Smooth muscle cell (in vitro differentiated cells): ENCODE data around the gene DMPK. TPM values are rescaled to one million over a fixed set of nuclear protein-coding genes. Genes with fewer than 3 reads are reported as not detected.

Experiments used
- DNase-seq: peaks from one replicate; lab custom pipeline; 2025; ENCODE audit not compliant: unreplicated experiment; lab: John Stamatoyannopoulos, UW
- H2AFZ ChIP-seq: fragments of 200-600 bp; sonication (generic); 2 replicates; pipeline ENCODE4 v1.6.0; 2016; ENCODE audit warnings: antibody characterized with exemption, low read depth, mild to moderate bottlenecking
- H3F3A ChIP-seq: fragments of 200-600 bp; sonication (generic); 2 replicates; pipeline ENCODE4 v1.6.0; 2017; ENCODE audit warnings: antibody characterized with exemption, low read depth
- H3K27ac ChIP-seq: fragments of 200-600 bp; sonication (generic); 2 replicates; pipeline ENCODE4 v1.5.1; 2016; ENCODE audit warnings: low read depth, mild to moderate bottlenecking
- H3K27me3 ChIP-seq: fragments of 200-600 bp; sonication (generic); 2 replicates; pipeline ENCODE4 v1.6.1; 2016; ENCODE audit warnings: low read depth, mild to moderate bottlenecking
- H3K36me3 ChIP-seq: fragments of 200-600 bp; sonication (generic); 2 replicates; pipeline ENCODE4 v1.5.1; 2016; ENCODE audit warnings: low read depth
- H3K4me1 ChIP-seq: fragments of 200-600 bp; sonication (generic); 2 replicates; pipeline ENCODE4 v1.5.1; 2016; ENCODE audit warnings: low read depth
- H3K4me2 ChIP-seq: fragments of 200-600 bp; sonication (generic); 2 replicates; pipeline ENCODE4 v1.6.0; 2016; ENCODE audit warnings: mild to moderate bottlenecking
- H3K4me3 ChIP-seq: fragments of 200-600 bp; sonication (generic); 2 replicates; pipeline ENCODE4 v1.5.1; 2016; ENCODE audit warnings: mild to moderate bottlenecking
- H3K79me2 ChIP-seq: fragments of 200-600 bp; sonication (generic); 2 replicates; pipeline ENCODE4 v1.6.0; 2016; ENCODE audit warnings: low read depth, mild to moderate bottlenecking
- H3K9ac ChIP-seq: fragments of 200-600 bp; sonication (generic); 2 replicates; pipeline ENCODE4 v1.6.0; 2016; ENCODE audit warnings: low read depth
- H3K9me3 ChIP-seq: fragments of 200-600 bp; sonication (generic); replicated peaks from 2 replicates; pipeline ENCODE4 v1.5.1; 2016; ENCODE audit warnings: low read depth
- H4K20me1 ChIP-seq: fragments of 200-600 bp; sonication (generic); 2 replicates; pipeline ENCODE4 v1.6.0; 2016; ENCODE audit warnings: low read depth
- WGBS: methylation state at CpG from one replicate; pipeline ENCODE4 v1.1.7; 2016; ENCODE audit warnings: low lambda C conversion rate; 5-methylcytosine and 5-hydroxymethylcytosine counted together
- polyA plus RNA-seq: library from polyadenylated mRNA; unstranded; fragments of >200 nt; fragmentation: Nextera tagmentation; extraction: Ambion mirVana; gene quantifications from 2 replicates; pipeline ENCODE4 v1.2.1, GENCODE V29; 2016
- total RNA-seq: library from RNA; depleted of rRNA; stranded (reverse); fragments of >200 nt; gene quantifications from 2 replicates; pipeline ENCODE4 v1.2.3, GENCODE V29; 2014
- TF ChIP-seq, protein P1 (sequence below): fragments of 200-600 bp; sonication (generic); IDR thresholded peaks from 2 replicates; pipeline ENCODE4 v1.5.1; 2017; ENCODE audit warnings: borderline replicate concordance, mild to moderate bottlenecking, antibody characterized with exemption; ENCODE audit not compliant: insufficient read depth, poor library complexity, severe bottlenecking

The DMPK gene
- total and polyA plus RNA-seq, 2 experiments from 2014 or later = 23.6 to 32.7 TPM

DNA sequence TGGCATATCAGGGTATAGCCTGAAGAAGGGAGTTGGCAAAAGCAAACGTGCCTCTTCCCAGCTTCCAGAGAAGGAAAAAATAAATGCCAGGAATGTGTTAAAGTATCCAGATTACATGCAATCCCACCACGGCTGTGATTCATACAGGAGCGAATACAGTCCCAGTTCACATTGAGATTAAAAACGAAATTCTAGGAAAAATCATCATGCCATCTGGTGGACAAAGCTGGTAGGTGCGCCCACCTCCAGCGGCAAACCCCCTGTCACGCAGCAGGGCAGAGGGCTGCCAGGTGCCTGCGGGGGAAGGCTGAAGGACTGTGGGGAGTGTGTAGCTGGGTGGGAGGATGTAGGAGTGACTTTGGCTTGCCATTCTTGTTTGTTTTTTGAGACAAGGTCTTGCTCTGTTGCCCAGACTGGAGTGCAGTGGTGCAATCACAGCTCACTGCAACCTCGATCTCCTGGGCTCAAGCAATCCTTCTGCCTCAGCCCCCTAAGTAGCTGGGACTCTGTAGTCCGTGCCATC is 16.8 kb upstream of the DMPK start:
- Histone ChIP-seq H3K79me2 (no peaks in the 10 kb centered on the region), H3K27ac (peak overlapping the region; percentile 36), H3F3A (peaks cover 9% of the 10 kb centered on the region), H3K4me3 (no peak overlapping the region), H4K20me1 (no peaks in the 10 kb centered on the region), H3K4me2 (peak overlapping the region; percentile 56), H2AFZ (no peak overlapping the region), H3K9ac (no peak overlapping the region), H3K9me3 (no peaks in the 10 kb centered on the region), H3K4me1 (peaks cover 7% of the 10 kb centered on the region), H3K27me3 (no peaks in the 10 kb centered on the region), H3K36me3 (no peaks in the 10 kb centered on the region)
- WGBS = 20% methylated on average over 10 of the region's 10 CpGs
- TF ChIP-seq, protein P1, sequence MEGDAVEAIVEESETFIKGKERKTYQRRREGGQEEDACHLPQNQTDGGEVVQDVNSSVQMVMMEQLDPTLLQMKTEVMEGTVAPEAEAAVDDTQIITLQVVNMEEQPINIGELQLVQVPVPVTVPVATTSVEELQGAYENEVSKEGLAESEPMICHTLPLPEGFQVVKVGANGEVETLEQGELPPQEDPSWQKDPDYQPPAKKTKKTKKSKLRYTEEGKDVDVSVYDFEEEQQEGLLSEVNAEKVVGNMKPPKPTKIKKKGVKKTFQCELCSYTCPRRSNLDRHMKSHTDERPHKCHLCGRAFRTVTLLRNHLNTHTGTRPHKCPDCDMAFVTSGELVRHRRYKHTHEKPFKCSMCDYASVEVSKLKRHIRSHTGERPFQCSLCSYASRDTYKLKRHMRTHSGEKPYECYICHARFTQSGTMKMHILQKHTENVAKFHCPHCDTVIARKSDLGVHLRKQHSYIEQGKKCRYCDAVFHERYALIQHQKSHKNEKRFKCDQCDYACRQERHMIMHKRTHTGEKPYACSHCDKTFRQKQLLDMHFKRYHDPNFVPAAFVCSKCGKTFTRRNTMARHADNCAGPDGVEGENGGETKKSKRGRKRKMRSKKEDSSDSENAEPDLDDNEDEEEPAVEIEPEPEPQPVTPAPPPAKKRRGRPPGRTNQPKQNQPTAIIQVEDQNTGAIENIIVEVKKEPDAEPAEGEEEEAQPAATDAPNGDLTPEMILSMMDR = peak; percentile 80
- DNase-seq = peak; percentile 34

DNA sequence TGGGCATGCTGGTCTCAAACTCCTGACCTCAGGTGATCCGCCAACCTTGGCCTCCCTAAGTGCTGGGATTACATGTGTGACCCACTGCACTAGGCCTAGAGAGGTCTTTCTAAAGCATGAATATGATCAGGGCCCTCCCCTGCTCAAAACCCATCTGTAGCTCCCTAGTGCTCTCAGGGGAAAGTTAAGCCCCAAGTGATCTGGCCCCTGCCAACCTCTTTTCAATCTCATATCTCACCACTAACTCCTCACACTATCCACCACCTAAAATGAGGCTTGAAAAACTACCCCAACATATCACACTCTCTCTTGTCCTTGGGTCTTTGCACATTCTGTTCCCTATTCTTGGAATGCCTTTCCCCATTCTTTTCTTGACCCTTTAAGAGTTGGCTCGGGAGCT is 12.3 kb upstream of the DMPK start:
- Histone ChIP-seq H3K79me2 (peaks cover 26% of the 10 kb centered on the region), H3K27me3 (no peaks in the 10 kb centered on the region), H2AFZ (no peak overlapping the region), H3K9me3 (no peaks in the 10 kb centered on the region), H3K36me3 (no peaks in the 10 kb centered on the region), H3K4me3 (no peak overlapping the region), H3K4me1 (peaks cover 11% of the 10 kb centered on the region), H3K27ac (no peak overlapping the region), H4K20me1 (peaks cover 13% of the 10 kb centered on the region), H3K9ac (no peak overlapping the region), H3F3A (peaks cover 5% of the 10 kb centered on the region), H3K4me2 (no peak overlapping the region)
- DNase-seq = no peak
- TF ChIP-seq, protein P1 = no peak
- 95% methylated on average over 2 of the region's 2 CpGs for WGBS

DNA sequence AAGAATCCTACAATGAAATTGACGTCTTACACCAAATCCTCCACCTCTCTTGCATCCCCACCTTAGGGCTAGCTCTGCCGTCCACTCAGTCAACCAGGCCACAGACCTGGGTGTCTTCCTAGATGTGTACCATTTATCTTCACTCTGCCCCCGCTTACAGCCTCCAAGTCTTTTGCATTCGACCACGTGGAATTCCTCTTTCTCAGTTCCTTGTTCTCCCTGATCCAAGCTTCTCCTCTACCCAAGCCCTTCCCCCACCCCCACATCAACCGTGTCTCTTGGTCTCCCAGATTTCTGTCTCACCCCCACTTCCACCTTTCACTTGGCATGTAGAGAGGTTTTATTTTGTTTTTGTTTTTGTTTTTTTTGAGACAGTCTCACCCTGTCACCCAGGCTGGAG is 11.6 kb upstream of the DMPK start:
- 61% methylated on average over 6 of the region's 6 CpGs for WGBS
- TF ChIP-seq, protein P1 = no peak
- DNase-seq = no peak

DNA sequence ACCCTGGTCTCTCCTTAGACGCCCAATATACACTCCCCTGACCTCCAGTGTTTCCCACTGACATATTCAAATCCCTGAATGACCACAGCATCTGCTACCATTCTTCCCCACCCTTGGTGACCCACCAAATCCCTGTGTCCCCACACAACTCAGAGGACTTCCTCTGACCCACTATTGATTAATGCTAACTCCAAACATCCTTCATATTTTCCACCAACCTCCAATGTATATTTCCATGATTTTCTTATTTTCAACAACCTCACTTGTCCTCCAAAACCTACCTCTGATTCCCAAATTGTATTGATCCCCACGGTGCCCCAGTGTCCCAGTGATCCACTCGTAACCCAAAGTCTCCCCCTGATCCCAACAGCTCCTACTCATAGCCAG is 10.9 kb upstream of the DMPK start:
- TF ChIP-seq, protein P1 = no peak
- H3K9me3 ChIP-seq = no peaks in the 10 kb centered on the region
- H3K4me1 ChIP-seq = peaks cover 5% of the 10 kb centered on the region
- WGBS = 45% methylated on average over 3 of the region's 3 CpGs
- no peaks in the 10 kb centered on the region for H3F3A ChIP-seq
- peaks cover 27% of the 10 kb centered on the region for H4K20me1 ChIP-seq
- H3K9ac ChIP-seq = peak overlapping the region; percentile 37
- H3K27ac ChIP-seq = peak overlapping the region; percentile 67
- H3K79me2 ChIP-seq = peaks cover 40% of the 10 kb centered on the region
- peak overlapping the region; percentile 53 for H3K4me2 ChIP-seq
- DNase-seq = no peak
- H3K27me3 ChIP-seq = no peaks in the 10 kb centered on the region
- H3K36me3 ChIP-seq = no peaks in the 10 kb centered on the region
- no peak overlapping the region for H3K4me3 ChIP-seq
- H2AFZ ChIP-seq = no peak overlapping the region

More for the DNA sequence above, 11.6 kb upstream of the DMPK start:
- Histone ChIP-seq H3K79me2 (peaks cover 34% of the 10 kb centered on the region), H4K20me1 (peaks cover 20% of the 10 kb centered on the region), H3K9me3 (no peaks in the 10 kb centered on the region), H2AFZ (no peak overlapping the region), H3K4me1 (peaks cover 5% of the 10 kb centered on the region), H3K4me2 (no peak overlapping the region), H3F3A (no peaks in the 10 kb centered on the region), H3K27me3 (no peaks in the 10 kb centered on the region), H3K27ac (no peak overlapping the region), H3K36me3 (no peaks in the 10 kb centered on the region), H3K4me3 (no peak overlapping the region), H3K9ac (no peak overlapping the region)
